Ascending aorta (tissue), 2 donors: ENCODE measurements around the gene PHF13. TPM values are rescaled to one million over a fixed set of nuclear protein-coding genes. Genes with fewer than 3 reads are reported as not detected.

ENCODE experiments used
- DNase-seq, 2 donors: peaks; one replicate each; pipeline ENCODE4 v3.0.0-alpha.2; 2019; ENCODE audit warnings: low spot score in 2 of 2
- H3K27ac ChIP-seq, 2 donors: fragments of 200-600 bp; sonication (generic); one replicate each; pipeline ENCODE4 v1.5.1; 2016 to 2017; ENCODE audit warnings: mild to moderate bottlenecking in 1 of 2
- H3K27me3 ChIP-seq: fragments of 200-600 bp; sonication (generic); one replicate; pipeline ENCODE4 v1.5.1; 2017
- H3K36me3 ChIP-seq, 2 donors: fragments of 200-600 bp; sonication (generic); one replicate each; pipeline ENCODE4 v1.5.1; 2016
- H3K4me1 ChIP-seq, 2 donors: fragments of 200-600 bp; sonication (generic); one replicate each; pipeline ENCODE4 v1.5.1; 2016 to 2017; ENCODE audit warnings: mild to moderate bottlenecking in 1 of 2
- H3K4me3 ChIP-seq, 2 donors: fragments of 200-600 bp; sonication (generic); one replicate each; pipeline ENCODE4 v1.5.1; 2016 to 2017; ENCODE audit warnings: mild to moderate bottlenecking in 1 of 2
- H3K9me3 ChIP-seq, 2 donors: fragments of 200-600 bp; sonication (generic); one replicate each; pipeline ENCODE4 v1.5.1; 2016
- CTCF ChIP-seq, 3 experiments: fragments of 200-600 bp in 2 of 3; fragments of 450-650 bp in 1 of 3; sonication (generic) in 2 of 3; IDR thresholded peaks; one replicate each; pipeline ENCODE4 v1.5.1; 2016 to 2019; ENCODE audit warnings: antibody characterized with exemption in 3 of 3, mild to moderate bottlenecking in 1 of 3, moderate library complexity in 1 of 3
- intact Hi-C: fragments of 100-400 bp; cut with DNase I; formaldehyde crosslinking; loops from one replicate; pipeline ENCODE4 v1.15.1; 2023
- total RNA-seq: library from RNA; depleted of rRNA; stranded (reverse); fragments of >200 nt; gene quantifications from one replicate; pipeline ENCODE4 v1.1.0, GENCODE V29; 2016

Gene PHF13
- total RNA-seq, 1 donor from 2014 or later = 1.5 TPM

- Histone ChIP-seq H3K4me1 (no peaks in the 10 kb centered on the region), H3K4me3 (no peak overlapping the region), H3K27me3 (no peaks in the 10 kb centered on the region), H3K27ac (no peak overlapping the region), H3K36me3 (peaks cover 26 to 56% of the 10 kb centered on the region in 2 donors), H3K9me3 (no peaks in the 10 kb centered on the region)
- intact Hi-C loops = loop anchor here (1.0 kb wide), 2 partner anchors 92 to 160 kb away; partner anchors contain the start of gene NOL9
- no peak for DNase-seq
- TF ChIP-seq CTCF (IDR thresholded peaks at IDR 0.05) = peak; percentile 64 to 70 (median 68)
Measured at GRCh38 chr1:6646499-6647148, 33.1 kb downstream of the PHF13 start.

- intact Hi-C loops = no loop called here
- no peak for DNase-seq
- no peaks in the 10 kb centered on the region for H3K4me1 ChIP-seq
- peaks cover 35 to 56% of the 10 kb centered on the region in 2 donors for H3K36me3 ChIP-seq
- no peak overlapping the region for H3K27ac ChIP-seq
- no peak for TF ChIP-seq CTCF (IDR thresholded peaks at IDR 0.05)
- no peaks in the 10 kb centered on the region for H3K27me3 ChIP-seq
- H3K4me3 ChIP-seq = no peak overlapping the region
- H3K9me3 ChIP-seq = no peaks in the 10 kb centered on the region
Measured at GRCh38 chr1:6648556-6648955, 35.0 kb downstream of the PHF13 start.

- Histone ChIP-seq H3K36me3 (peaks cover 32 to 46% of the 10 kb centered on the region in 2 donors), H3K4me1 (no peaks in the 10 kb centered on the region), H3K27me3 (no peaks in the 10 kb centered on the region), H3K9me3 (no peaks in the 10 kb centered on the region), H3K4me3 (no peak overlapping the region), H3K27ac (no peak overlapping the region)
- no peak for DNase-seq
- no peak for TF ChIP-seq CTCF (IDR thresholded peaks at IDR 0.05)
- intact Hi-C loops = no loop called here
Measured at GRCh38 chr1:6651909-6652308, 38.4 kb downstream of the PHF13 start.

GRCh38 chr1:6652986-6653385 lies 39.5 kb downstream of the PHF13 start:
- H3K27ac ChIP-seq = no peak overlapping the region
- intact Hi-C loops = no loop called here
- H3K36me3 ChIP-seq = peaks cover 32 to 46% of the 10 kb centered on the region in 2 donors
- H3K4me1 ChIP-seq = no peaks in the 10 kb centered on the region
- DNase-seq = no peak
- no peak for TF ChIP-seq CTCF (IDR thresholded peaks at IDR 0.05)
- H3K4me3 ChIP-seq = no peak overlapping the region
- no peaks in the 10 kb centered on the region for H3K27me3 ChIP-seq
- no peaks in the 10 kb centered on the region for H3K9me3 ChIP-seq

- Histone ChIP-seq H3K36me3 (peaks cover 32 to 46% of the 10 kb centered on the region in 2 donors), H3K4me3 (no peak overlapping the region), H3K9me3 (no peaks in the 10 kb centered on the region), H3K27ac (no peak overlapping the region), H3K4me1 (no peaks in the 10 kb centered on the region), H3K27me3 (no peaks in the 10 kb centered on the region)
- DNase-seq = no peak
- intact Hi-C loops = no loop called here
- no peak for TF ChIP-seq CTCF (IDR thresholded peaks at IDR 0.05)
Measured at GRCh38 chr1:6653436-6654290, 40.1 kb downstream of the PHF13 start.
